DND-41 (cell line): ENCODE measurements around the gene DSPP.

Source experiments
- CTCF ChIP-seq: IDR thresholded peaks from 2 replicates; pipeline ENCODE4 v1.5.1; 2012; ENCODE audit warnings: borderline replicate concordance, low read length, moderate library complexity, mild to moderate bottlenecking; ENCODE audit not compliant: poor library complexity, severe bottlenecking; ENCODE audit errors: extremely low read depth
- EZH2 ChIP-seq: IDR thresholded peaks from 3 replicates; pipeline ENCODE4 v1.6.1; 2012; ENCODE audit warnings: borderline replicate concordance, low read depth, mild to moderate bottlenecking, moderate library complexity, low read length, inconsistent platforms; ENCODE audit not compliant: severe bottlenecking

DNA sequence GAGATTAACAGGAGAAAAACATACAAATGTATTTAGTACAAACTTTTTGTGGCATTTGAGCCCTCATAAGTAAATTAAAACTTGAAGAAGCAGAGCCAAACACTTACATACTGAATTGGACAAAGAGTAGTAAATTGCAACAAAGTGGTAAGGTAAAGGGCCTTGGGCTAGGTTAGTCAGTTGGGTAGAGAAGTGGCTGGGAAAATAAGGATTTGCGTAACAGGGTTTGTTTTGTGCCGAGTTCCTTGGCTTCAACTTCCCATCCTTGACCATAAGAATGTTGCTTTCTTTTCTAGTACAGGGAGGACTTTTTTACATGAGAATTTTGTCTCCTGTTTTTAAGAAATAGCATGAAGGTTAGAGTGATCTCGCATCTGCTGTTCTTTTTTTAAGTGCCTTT is 33.3 kb upstream of the DSPP start:
- TF ChIP-seq EZH2 = no peak
- no peak for TF ChIP-seq CTCF
